Activated CD4-positive, alpha-beta T cell treated with anti-CD3 and anti-CD28 coated beads, Interleukin-2, amount 50 U/mL, for 1 hour (primary cell): ENCODE results near the gene CCNT2.
"Not testable (repeated sequence)": the region's sequence is repeated elsewhere in the genome, so short reads cannot be mapped to it uniquely, and the experiment has no call there.

Experiments used
- DNase-seq: peaks from one replicate; pipeline ENCODE4 v3.0.0-alpha.2; 2020

The CCNT2 gene

DNA sequence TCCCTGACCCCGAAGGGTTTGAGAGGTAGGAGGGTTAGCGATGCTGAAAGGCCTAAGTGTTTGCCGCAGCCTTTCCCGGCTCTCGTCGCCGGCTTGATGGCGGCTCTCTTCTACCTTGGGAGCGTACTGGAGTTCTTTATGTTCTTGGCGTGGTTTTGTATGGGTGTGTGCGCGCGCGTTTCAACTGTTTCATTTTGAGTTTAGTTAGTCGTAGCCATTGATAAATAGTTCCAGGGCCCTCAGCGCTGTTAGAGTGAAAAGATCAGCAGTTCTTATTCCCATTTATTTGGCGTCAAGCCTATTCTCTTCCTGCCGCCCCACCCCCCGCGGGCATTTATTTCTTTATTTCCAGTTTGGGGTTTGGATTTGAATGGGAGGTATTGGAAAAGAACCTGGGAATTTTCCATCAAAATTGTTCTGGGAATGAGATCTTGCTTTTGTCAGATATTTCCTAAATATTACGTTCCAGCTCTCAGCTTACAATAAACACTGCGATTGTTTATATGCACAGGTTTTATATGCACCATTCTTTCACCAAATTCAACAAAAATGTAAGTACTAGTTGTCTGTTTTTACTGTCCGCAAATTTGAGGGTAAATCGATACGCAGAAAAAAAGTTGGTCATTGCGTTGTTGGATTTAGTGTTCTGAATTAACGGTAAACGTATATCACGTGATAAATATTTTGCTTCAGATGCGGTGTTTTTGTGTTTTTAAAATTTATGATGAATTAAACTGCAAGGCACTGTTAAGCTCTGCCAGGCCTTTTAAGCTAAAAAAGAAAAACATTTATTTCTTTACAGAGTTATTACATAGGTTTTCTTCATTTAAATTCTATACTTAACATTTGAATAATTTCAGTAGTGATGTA lies 954 bp downstream of the CCNT2 start:
- peak; percentile 49 for DNase-seq

DNA sequence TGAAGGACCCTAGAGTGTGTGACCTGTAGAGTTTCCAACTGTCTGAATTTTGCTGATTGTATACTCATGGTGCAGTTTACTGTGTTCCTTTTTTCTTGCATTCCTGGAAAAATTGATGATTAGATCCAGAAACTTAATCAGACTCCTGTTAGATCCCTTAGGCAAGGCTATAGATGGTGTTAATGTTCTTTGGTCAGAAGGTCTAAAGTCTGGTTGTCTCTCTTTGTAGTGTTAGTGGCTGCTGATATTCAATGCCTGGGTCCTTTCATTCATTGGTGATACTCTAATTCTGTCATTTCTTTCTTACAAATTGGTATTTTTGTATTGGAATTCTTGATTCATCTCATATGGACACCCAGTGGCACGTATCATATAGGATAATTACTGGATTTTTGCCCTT lies 6.3 kb downstream of the CCNT2 start:
- DNase-seq: no peak

DNA sequence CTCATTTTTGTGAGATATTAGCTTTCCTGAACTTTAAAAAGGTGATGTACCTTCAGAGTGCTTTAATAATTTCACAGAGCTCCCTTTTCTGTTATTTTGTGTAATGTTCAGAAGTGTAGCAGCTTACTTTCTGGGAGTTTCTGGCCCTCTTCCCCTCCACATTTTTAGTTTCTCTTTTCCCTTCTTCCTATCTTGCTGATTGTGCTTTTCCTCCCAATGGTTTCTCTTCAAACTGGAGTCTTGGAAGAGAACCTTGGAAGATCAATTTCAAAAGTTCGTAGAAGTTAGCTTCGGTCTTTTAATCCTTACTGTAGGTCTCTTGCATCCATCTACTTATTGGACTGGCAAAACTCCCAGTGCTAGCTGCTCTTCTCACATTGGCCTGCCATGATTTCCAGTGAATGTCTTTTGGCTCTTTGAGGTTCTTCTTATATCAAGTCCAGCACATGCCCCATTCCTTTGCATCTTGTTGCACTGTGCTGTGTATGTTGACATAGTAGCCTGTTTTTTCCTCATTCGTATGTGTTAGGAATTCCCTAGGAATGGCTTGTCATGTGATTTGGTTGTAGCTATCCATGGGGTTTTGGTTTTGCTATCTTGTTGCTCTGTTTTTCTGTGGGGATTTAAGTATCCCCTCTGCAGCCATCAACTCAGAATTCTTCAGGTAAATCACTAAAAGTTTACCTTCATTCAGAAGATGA lies 7.8 kb downstream of the CCNT2 start:
- no peak for DNase-seq

DNA sequence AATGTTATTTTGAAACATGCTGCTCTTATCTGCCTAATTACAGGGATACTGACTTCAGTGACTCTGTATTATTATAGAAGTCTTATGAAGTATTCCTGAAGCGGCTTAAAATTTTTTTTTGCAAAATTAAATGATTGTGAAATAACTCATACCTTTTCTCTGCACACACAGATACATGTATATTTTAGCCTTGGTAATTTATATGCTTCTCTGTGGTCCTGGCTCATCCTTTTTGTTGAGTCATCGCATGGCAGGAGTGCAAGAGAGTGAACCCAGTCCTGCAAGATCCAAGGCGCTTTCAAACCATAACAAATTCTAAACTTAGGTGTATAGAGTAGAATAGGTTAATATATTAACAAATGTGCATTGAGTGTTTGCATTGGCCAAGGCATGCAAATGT lies 8.6 kb downstream of the CCNT2 start:
- DNase-seq: no peak

DNA sequence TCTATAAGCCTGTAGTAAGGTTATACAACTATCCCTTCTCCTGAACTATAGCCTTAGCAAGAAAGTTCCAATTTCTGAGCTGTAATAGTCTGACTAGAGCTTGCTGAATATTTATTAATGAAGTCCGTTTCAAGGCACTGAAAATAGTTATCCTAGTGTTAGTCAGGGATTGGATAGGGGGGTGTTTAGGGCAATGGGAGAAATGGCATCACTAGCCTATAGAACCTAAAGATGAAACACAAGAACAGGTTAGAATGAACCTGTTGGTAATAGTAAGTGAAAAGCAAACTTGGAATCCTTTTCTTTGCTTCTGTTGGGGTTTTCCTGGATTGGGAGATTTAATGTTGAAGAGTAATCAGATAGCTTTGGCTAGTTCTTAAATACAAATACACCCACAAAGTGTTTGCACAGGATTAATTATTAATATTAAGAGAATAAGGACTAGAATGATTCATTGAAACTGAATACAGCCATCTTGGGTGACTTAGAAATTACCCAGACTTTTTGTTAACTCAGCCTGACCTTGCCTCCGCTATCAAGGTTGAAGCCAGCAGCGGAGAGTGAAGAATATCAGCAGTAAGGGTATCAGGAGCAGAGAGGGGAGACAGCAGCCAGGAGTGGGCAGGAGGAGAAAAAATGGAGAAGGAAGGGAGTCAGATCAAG lies 14.4 kb downstream of the CCNT2 start:
- DNase-seq: no peak

DNA sequence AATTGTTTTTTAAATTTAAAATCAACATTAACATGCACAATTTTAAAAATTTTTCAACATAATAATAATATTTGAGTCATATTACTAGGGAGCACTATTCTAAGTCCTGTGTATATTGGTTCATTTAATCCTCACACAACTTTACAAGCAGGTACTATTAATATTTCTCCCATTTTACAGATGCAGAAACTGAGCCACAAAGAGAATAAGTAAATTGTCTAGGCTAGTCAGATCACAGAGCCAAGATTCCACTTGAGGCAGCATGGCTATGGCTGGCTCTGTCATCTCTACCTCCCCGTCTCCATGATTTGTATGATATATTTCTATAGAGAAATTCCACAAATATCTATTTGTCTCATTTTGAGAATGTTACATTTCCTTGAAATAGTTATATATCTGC lies 15.1 kb downstream of the CCNT2 start:
- no peak for DNase-seq

DNA sequence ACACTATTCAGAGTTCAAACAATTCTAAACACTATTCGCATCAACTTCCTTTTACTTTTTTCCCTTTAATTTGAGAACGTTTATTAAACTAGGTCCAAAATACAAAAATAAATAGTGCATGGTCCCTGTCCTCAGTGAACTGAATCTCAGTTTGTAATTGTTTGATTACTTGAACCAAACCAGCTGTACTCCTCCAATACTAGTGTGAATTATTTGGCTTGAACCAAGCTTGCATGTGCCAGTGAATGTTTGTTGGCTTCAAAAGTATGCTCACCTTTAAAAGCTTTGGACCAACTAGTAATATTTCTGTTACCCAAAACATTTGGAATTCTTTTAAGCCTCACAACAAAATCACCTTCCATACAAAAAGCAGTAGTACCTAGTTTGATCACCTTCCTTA lies 15.5 kb downstream of the CCNT2 start:
- DNase-seq: no peak

DNA sequence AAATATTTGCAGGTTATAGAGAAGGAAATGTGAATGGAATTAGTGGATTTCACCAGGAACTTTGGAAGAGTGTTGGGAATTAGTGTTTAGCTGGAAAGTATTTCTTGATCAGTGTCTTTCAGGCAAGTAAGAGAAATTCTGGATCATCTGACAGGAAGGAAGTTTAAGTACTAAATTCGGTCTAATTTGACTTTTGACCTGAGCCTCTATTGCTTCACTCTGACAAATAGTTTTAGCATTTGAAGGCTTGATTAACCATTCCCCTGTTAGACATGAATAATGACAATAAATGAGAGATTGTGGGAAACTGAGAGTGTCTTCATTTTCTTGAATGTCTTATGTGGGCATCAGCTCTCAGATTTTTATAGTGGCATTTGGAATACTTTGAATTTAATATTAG lies 16.0 kb downstream of the CCNT2 start:
- no peak for DNase-seq

DNA sequence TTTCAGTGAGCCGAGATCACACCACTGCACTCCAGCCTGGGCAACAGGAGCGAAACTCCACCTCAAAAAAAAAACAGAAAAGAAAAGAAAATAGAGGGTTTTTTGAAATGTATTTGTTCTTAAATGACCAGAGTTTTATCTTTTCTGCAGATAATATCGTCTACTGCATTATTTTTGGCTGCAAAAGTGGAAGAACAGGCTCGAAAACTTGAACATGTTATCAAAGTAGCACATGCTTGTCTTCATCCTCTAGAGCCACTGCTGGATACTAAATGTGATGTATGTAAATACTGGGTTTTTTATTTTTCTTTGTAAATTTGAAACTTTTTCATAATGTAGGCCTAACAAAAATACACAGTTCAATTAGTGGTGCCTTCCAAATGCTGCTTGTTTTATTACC lies 18.1 kb downstream of the CCNT2 start:
- no peak for DNase-seq

DNA sequence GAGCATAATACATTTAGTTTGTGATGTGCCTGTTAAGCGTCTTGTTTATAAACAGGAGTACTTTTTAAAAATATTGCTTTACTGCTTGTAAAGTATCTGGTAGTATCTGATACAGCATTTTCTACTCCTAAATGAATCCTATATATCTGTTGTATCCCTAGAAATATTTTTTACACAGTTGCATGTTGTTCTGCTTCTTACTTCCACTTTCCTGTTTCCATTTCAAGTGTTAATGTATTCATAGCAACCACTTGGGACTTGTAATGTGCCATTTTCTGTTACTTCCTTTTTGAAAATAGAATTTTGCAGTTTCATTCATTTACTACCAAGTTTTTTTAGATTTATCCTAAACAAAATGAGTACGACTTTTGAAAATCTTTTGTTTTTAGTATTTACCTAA lies 24.9 kb downstream of the CCNT2 start:
- no peak for DNase-seq

DNA sequence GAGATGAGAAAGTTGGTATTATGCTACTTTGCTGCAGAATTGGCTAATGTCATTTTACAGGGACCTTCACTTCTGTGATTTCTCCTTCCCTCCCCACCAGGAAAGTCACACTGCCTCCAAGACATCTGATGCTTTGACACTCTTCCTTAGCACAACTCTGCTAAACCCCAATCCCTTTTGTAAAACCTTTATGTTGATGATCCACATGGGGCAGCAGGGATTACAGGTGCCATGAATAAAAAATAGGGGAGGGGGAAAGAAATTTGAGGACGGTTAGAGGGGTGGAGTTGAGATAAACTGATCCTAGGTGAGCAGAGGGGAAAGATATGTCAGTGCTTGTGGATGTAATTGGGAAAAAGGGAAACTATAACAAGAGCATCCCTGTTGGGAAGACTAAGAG lies 26.4 kb downstream of the CCNT2 start:
- no peak for DNase-seq

DNA sequence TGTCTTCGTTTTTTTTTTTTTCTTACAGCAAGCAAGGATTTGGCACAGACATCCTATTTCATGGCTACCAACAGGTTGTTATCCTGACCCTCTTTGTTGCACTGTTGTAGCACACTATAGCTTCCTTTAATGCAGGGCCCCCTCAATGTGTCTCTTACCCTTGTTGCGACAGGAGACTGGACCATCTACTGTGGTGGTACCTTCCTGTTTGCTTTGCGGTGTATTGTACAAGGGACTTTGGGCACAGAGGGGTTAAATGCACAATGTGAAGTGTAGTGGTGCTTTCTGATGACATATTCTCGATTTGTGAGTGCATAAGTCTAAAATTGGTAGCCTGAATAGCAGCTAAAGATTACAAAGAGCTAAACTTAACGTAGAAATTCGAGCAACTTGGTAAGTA lies 27.5 kb downstream of the CCNT2 start:
- no peak for DNase-seq

DNA sequence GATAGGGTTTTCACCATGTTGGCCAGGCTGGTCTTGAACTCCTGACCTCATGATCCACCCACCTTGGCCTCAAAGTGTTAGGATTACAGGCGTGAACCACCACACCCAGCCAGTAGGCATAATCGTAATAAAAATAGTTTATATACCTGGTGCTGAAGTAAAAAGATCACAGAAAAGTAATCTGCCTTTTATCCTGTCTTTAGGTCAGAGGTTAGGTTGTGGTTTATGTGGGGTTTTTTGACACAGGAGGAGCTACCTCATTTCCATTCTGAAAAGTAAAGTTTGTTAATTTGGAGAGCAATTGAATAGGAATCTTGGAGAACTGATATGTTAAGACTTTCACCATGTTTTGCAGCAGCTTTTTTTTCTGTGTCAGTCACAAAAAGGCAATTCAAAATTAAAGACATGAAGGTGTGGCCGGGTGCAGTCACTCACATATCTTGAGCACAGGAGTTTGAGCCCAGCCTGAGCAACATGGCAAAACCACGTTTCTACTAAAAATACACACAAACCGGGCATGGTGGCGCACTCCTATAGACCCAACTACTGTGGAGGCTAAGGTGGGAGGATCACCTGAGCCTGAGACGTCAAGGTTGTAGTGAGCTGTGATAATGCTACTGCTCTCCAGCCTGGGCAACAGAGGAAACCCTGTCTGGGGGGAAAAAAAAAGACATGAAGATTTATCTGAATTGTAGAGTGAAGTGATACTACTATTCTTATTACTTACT lies 31.5 kb downstream of the CCNT2 start:
- no peak for DNase-seq

DNA sequence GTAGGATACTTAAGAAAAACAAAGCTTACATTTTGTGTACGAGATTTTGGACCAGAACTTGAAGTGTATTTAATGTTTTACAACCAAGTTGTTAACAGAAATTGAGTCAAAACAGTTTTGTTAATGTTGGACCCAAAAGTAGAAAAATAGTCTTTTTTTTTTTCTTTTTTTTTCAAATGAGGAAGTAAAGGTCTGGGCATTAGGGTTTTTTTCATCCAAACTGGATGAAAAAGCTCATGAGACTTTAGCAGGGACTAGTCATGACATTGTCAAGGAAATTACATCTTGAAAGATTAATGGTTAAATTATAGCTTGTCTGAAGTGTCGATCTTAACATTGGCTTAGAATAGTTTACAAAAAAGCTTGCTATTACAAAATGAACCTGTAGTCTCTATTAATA lies 32.3 kb downstream of the CCNT2 start:
- no peak for DNase-seq

DNA sequence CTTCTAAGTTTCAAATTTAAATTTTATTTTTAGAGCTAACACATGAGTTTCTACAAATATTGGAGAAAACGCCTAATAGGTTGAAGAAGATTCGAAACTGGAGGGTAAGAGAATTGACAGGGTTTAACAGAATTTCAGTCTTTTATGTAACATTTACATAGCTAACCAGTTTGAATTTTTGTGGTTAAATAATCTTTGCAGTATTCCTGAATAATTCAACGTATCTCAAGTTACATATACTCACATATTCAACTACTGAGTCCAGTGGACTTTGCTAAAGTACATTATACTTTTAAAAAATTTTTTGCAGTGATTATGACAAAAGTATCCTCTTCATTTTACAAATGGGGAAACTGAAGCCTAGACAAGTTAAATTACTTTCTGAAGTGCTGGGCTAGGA lies 34.0 kb downstream of the CCNT2 start:
- no peak for DNase-seq

DNA sequence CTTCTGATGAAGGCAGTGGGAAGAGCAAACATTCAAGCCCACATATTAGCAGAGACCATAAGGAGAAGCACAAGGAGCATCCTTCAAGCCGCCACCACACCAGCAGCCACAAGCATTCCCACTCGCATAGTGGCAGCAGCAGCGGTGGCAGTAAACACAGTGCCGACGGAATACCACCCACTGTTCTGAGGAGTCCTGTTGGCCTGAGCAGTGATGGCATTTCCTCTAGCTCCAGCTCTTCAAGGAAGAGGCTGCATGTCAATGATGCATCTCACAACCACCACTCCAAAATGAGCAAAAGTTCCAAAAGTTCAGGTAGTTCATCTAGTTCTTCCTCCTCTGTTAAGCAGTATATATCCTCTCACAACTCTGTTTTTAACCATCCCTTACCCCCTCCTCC lies 35.4 kb downstream of the CCNT2 start:
- DNase-seq: no peak

DNA sequence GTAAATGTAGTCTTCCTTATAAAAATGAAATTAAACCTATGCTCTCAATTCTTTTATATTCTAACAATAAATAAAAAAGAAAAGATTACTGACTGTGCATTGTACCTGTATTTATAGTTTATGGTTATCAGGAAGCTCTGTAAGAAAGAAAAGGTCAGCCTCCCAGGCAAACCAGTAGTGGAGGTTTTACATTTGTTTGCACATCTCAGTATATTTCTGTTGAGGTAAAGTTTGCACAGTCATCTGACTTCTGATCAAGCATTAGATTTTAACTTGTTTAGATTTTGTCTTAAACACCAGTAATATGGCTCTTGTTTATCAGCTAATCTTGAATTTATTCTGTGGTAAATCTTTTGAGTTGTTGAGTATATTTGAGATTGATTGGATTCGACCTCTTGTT lies 37.1 kb downstream of the CCNT2 start:
- DNase-seq: no peak

DNA sequence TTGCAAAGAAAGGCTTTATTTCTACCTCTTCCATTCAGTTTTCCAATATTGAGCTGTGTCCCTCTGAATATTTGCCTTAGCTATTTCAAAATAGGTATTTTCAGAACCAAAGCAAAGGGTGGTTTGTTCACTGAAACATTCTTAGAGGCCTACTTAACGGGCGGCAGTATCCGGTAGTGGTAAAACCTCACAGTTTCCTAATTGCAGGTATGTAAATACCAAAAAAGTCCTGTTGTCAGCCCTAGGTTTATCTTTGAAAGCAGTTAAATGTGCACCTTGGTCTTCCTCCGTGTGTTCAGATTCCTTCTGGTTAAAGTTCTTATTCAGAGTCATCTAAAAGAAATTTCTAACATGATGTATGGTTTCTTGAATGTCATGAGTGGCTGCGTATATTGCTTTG lies 38.9 kb downstream of the CCNT2 start:
- no peak for DNase-seq

DNA sequence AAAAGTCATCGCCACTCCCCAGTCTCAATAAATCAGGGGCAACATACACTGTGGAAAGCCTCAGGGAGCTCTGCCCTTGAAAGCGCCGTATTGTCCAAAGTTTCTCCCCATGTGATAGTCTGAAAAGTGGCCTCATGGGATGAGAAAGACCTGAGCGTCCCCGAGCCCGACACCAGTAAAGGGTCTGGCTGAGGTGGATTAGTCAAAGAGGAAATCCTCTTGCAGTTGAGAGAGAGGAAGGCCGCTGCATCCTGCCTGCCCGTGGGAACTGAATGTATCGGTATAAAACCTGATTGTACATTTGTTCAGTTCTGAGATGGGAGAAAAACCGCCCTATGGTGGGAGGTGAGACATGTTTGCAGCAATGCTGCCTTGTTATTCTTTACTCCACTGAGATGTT lies 48.5 kb downstream of the CCNT2 start:
- DNase-seq: not testable (repeated sequence)

DNA sequence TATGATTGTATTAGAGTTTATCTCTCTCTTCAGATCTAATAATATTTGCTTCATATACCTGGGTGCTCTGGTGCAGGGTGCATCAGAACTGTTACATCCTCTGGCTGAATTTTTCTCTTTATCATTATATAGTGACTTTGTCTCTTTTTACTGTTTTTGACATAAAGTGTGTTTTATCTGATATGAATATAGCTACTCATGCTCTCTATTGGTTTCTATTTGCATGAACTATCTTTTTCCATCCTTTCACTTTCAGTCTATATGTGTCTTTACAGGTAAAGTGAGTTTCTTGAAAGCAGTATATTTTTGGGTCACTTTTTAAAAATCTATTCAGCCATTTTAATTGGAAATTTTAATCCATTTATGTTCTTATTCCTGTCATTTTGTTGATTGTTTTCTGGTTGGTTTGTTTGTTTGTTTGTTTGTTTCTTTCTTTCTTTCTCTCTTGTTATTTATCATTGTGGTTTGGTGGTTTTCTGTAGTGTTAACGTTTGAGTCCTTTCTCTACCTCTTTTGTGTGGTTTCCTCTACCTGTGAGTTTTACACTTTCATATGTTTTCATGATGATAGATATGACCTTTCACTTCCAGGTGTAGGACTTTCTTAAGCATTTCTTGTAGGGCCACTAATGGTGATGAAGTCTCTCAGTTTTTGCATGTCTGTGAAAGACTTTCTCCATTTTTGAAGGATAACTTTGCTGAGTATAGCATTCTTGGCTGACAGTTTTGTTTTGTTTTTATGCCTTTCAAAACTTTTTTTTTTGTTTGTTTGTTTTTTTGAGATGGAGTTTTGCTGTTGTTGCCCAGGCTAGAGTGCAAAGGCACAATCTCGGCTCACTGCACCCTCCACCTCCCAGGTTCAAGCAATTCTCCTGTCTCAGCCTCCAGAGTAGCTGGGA lies 54.9 kb downstream of the CCNT2 start:
- no peak for DNase-seq

DNA sequence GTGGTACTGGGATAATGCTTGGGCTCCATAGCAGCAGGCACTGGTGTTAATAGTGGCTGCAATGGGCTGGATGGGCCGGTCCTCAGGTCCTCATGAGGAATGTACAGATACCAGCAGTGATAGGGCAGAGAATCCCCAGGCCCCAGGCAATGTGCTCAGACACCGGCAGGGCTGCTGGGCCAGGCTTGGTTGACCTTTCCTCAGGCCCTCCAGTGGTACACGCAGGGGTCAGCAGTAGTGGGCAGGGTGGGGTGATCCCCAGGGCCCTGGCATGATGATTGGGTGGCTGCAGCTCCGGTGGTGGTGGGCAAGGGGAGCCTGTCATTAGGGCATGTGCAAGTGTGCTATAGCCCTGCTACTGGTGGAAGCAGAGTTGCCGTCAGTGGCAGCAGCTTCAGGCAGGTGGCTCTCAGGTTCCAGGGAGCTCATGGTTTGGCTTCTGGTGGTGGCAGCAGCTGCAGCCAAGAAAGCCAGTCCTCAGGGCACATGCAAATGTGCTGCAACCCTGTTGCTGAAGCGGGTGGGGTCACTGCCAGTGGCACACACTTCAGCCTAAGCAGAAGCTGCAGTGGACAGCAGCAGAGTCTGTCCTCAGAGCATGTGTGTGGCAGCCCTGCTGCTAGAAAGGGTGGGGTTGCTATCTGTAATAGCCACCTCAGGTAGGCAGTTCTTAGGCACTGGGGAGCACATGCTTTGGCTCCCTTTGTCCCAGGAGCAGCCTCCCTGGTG lies 56.8 kb downstream of the CCNT2 start:
- DNase-seq: no peak
